OCI-LY3 (cell line): ENCODE results near the gene GTSE1.

Experiments used
- EZH2phosphoT487 ChIP-seq: fragments of 200-600 bp; shearing (Covaris generic); IDR thresholded peaks from 2 replicates; pipeline ENCODE4 v1.6.1; 2018; ENCODE audit warnings: antibody characterized with exemption, mixed run types, low read depth
- TF ChIP-seq, protein P1 (sequence below): fragments of 200-600, 300-600 bp; sonication (generic); IDR thresholded peaks from 2 replicates; pipeline ENCODE4 v1.5.1; 2014; ENCODE audit warnings: antibody characterized with exemption, low read length, low read depth

DNA sequence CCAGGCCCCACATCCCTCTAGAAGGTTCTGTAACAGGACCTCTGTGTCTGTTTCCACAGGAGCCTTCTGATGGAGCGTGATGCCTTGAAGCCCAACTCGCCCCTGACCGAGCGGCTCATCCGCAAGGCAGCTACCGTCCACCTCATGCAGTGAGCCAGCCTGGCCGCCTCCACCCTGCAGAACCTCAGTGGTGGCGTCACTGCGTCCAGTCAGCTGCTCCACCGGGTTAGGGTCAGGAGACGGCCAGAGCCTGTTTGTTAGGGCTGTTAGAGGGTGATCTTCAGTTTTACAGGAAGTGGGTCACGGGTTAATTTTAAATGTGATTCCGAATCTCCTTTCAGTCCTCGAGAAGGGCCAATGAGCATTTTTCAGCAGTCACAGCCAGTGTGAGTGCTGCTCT is 3.9 kb upstream of the GTSE1 start:
- TF ChIP-seq, protein P1, sequence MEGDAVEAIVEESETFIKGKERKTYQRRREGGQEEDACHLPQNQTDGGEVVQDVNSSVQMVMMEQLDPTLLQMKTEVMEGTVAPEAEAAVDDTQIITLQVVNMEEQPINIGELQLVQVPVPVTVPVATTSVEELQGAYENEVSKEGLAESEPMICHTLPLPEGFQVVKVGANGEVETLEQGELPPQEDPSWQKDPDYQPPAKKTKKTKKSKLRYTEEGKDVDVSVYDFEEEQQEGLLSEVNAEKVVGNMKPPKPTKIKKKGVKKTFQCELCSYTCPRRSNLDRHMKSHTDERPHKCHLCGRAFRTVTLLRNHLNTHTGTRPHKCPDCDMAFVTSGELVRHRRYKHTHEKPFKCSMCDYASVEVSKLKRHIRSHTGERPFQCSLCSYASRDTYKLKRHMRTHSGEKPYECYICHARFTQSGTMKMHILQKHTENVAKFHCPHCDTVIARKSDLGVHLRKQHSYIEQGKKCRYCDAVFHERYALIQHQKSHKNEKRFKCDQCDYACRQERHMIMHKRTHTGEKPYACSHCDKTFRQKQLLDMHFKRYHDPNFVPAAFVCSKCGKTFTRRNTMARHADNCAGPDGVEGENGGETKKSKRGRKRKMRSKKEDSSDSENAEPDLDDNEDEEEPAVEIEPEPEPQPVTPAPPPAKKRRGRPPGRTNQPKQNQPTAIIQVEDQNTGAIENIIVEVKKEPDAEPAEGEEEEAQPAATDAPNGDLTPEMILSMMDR: no peak
- TF ChIP-seq EZH2phosphoT487: no peak
